HepG2 (cell line): ENCODE data around the gene GNAL. TPM values are rescaled to one million over a fixed set of nuclear protein-coding genes. Genes with fewer than 3 reads are reported as not detected.

Experiments
- ATAC-seq: fragments of 200-7000 bp; cut with Tn5 transposase; 3 replicates; pipeline ENCODE4 v1.9.1; 2020; ENCODE audit warnings: mild to moderate bottlenecking, moderate library complexity
- BruUV-seq: library from RNA; stranded (reverse); fragments of 400-500 nt; replicated peaks from 2 replicates; lab custom pipeline; 2021; lab: Mats Ljungman, UMichigan
- CTCF ChIA-PET: fragments of 300-600 bp; formaldehyde crosslinking; extraction: SDS; loops from one replicate; lab custom pipeline; 2021; ENCODE audit warnings: low total read pairs, inconsistent platforms, low intra/inter-chr PET ratio; lab: Yijun Ruan, JAX
- POLR2A ChIA-PET: fragments of 350-600 bp; sonication (Branson Sonifier 250); formaldehyde crosslinking; loops from one replicate; lab custom pipeline; 2020; ENCODE audit warnings: antibody characterized with exemption, inconsistent platforms; lab: Yijun Ruan, JAX
- DNase-seq: peaks from one replicate; pipeline ENCODE4 v3.0.0-alpha.2; 2015; ENCODE audit warnings: low spot score
- FAIRE-seq: peaks from 3 replicates; lab custom pipeline; 2011; peaks lifted over from hg19 to GRCh38; lab: Jason Lieb, UNC
- H2AFZ ChIP-seq: one replicate; pipeline ENCODE4 v1.6.1; 2011; ENCODE audit warnings: low read length, inconsistent platforms
- H3K27ac ChIP-seq: fragments of 300-600 bp; 3 replicates; pipeline ENCODE4 v1.8.0; 2011; ENCODE audit warnings: mixed run types, mild to moderate bottlenecking, mixed read lengths, low read length, inconsistent platforms; ENCODE audit not compliant: insufficient read depth; ENCODE audit errors: extremely low read length
- H3K27me3 ChIP-seq, 2 experiments: fragments of 200-600 bp in 1 of 2; 2 replicates in 1 of 2; 3 replicates in 1 of 2; pipeline versions ENCODE4 v1.6.0 to v1.8.0; 2011; ENCODE audit warnings: low read length in 2 of 2, mild to moderate bottlenecking in 2 of 2, moderate library complexity in 2 of 2, inconsistent platforms in 1 of 2; ENCODE audit not compliant: insufficient read depth in 2 of 2, control insufficient read depth in 1 of 2
- H3K36me3 ChIP-seq, 2 experiments: fragments of 200-600 bp in 1 of 2; replicated peaks in 1 of 2; 2 replicates in 1 of 2; 3 replicates in 1 of 2; pipeline versions ENCODE4 v1.5.1 to v1.8.0; 2011; ENCODE audit warnings: low read length in 2 of 2, inconsistent platforms in 1 of 2; ENCODE audit not compliant: insufficient read depth in 2 of 2, control insufficient read depth in 1 of 2
- H3K4me1 ChIP-seq: 2 replicates; pipeline ENCODE4 v1.5.1; 2012; ENCODE audit warnings: low read length, inconsistent platforms; ENCODE audit not compliant: insufficient read depth
- H3K4me2 ChIP-seq: 2 replicates; pipeline ENCODE4 v1.6.0; 2011; ENCODE audit warnings: low read depth, low read length, inconsistent platforms
- H3K4me3 ChIP-seq, 3 experiments: fragments of 200-600 bp in 1 of 3; sonication (generic), shearing (Covaris generic) in 1 of 3; replicated peaks in 1 of 3; 2 replicates each; pipeline ENCODE4 v1.5.1; 2011 to 2016; ENCODE audit warnings: low read length in 3 of 3, inconsistent platforms in 2 of 3, low read depth in 2 of 3, mild to moderate bottlenecking in 2 of 3, control low read depth in 1 of 3, mixed read lengths in 1 of 3; ENCODE audit not compliant: insufficient read depth in 1 of 3
- H3K79me2 ChIP-seq: one replicate; pipeline ENCODE4 v1.6.1; 2011; ENCODE audit warnings: low read length, inconsistent platforms; ENCODE audit not compliant: insufficient read depth
- H3K9ac ChIP-seq: 2 replicates; pipeline ENCODE4 v1.6.0; 2011; ENCODE audit warnings: mild to moderate bottlenecking, low read depth, low read length, inconsistent platforms; ENCODE audit not compliant: insufficient read depth
- H3K9me3 ChIP-seq: 2 replicates; pipeline ENCODE4 v1.5.1; 2012; ENCODE audit warnings: mild to moderate bottlenecking, low read length
- H4K20me1 ChIP-seq: 2 replicates; pipeline ENCODE4 v1.6.0; 2011; ENCODE audit warnings: inconsistent platforms, mild to moderate bottlenecking, low read length, moderate library complexity; ENCODE audit not compliant: insufficient read depth
- NCOR1 ChIP-seq: fragments of 200-600 bp; sonication (generic); IDR thresholded peaks from 2 replicates; pipeline ENCODE4 v1.7.0; 2017; ENCODE audit warnings: antibody characterized with exemption, low read length, borderline replicate concordance
- PHF21A ChIP-seq: sonication (generic); formaldehyde crosslinking; IDR thresholded peaks from 2 replicates; pipeline ENCODE4 v1.5.0; 2020; ENCODE audit warnings: mild to moderate bottlenecking, missing genetic modification reagents
- WGBS: methylation state at CpG from one replicate; pipeline ENCODE4 v1.1.6; 2017; ENCODE audit warnings: low lambda C conversion rate; 5-methylcytosine and 5-hydroxymethylcytosine counted together
- in situ Hi-C: cut with HindIII; loops from 2 replicates; pipeline ENCODE4 v1.10.0; 2017; ENCODE audit warnings: low pct_unique_long_range_greater_than_20kb; ENCODE audit not compliant: extremely low pct_ligation_motif_present
- intact Hi-C: fragments of 100-400 bp; cut with micrococcal nuclease; formaldehyde crosslinking; loops from one replicate; pipeline ENCODE4 v1.10.0; 2022; ENCODE audit not compliant: unreplicated experiment
- polyA plus RNA-seq, 8 experiments: library from polyadenylated mRNA; depleted of rRNA in 3 of 8; stranded (reverse) in 7 of 8; unstranded in 1 of 8; fragments of >200 nt; fragmentation: Illumina TruSeq in 4 of 8; extraction: Trizol in 4 of 8; gene quantifications; 2 replicates each; pipeline versions ENCODE4 v1.2.1 to v1.2.3, GENCODE V29; 2011 to 2016; ENCODE audit warnings: low read depth in 4 of 8, missing spikeins in 1 of 8, mixed read lengths in 1 of 8; ENCODE audit not compliant: insufficient read depth in 1 of 8
- total RNA-seq, 5 experiments: library from RNA; depleted of rRNA; stranded (reverse); fragments of >200 nt; fragmentation: Illumina TruSeq; extraction: Trizol; gene quantifications; 2 replicates each; pipeline ENCODE4 v1.2.3, GENCODE V29; 2016; ENCODE audit warnings: low read depth in 1 of 5
- TF ChIP-seq, protein P1 (sequence below): sonication (generic); formaldehyde crosslinking; IDR thresholded peaks from 2 replicates; pipeline ENCODE4 v1.5.0; 2020; ENCODE audit warnings: mild to moderate bottlenecking, missing genetic modification reagents, borderline replicate concordance

Gene GNAL
- total and polyA plus RNA-seq, 2 of the 13 experiments (the other 11 are each of a cell fraction or from before 2014, with no cell fraction given) = 0.87 to 1.4 TPM

DNA sequence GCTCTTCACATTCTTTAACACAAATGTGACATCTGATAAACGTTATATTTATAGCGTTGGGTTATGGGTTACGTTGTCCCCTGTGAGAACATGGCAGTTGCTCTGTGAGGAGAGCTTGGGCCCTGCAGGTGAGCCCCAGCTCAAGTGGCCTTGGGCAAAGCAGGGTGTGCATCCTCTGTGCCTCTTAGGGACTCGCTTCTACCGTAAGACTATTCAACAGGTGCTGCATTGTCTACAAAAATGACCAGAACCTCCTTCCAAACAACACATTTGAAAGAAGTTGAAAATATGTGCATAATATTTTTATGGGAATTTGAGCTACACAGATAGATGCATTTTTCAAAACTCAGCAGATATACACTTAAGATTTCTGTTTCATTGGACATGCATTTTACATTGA, 145.7 kb downstream of the GNAL start:
- DNase-seq = no peak
- BruUV-seq = no TSS peak
- Histone ChIP-seq H3K4me2 (no peak overlapping the region), H4K20me1 (no peaks in the 10 kb centered on the region), H3K27me3 (no peaks in the 10 kb centered on the region), H3K9ac (no peak overlapping the region), H3K9me3 (no peaks in the 10 kb centered on the region), H2AFZ (no peak overlapping the region), H3K4me3 (no peak overlapping the region), H3K79me2 (no peaks in the 10 kb centered on the region), H3K4me1 (peaks cover 4% of the 10 kb centered on the region), H3K27ac (no peak overlapping the region), H3K36me3 (no peaks in the 10 kb centered on the region)
- in situ Hi-C loops (no loop called here), intact Hi-C loops (no loop called here)
- ChIA-PET POLR2A (no interaction called here), CTCF (no interaction called here)
- 71% methylated on average over 5 of the region's 5 CpGs for WGBS
- FAIRE-seq = no peak
- no peak for ATAC-seq
- TF ChIP-seq, protein P1, sequence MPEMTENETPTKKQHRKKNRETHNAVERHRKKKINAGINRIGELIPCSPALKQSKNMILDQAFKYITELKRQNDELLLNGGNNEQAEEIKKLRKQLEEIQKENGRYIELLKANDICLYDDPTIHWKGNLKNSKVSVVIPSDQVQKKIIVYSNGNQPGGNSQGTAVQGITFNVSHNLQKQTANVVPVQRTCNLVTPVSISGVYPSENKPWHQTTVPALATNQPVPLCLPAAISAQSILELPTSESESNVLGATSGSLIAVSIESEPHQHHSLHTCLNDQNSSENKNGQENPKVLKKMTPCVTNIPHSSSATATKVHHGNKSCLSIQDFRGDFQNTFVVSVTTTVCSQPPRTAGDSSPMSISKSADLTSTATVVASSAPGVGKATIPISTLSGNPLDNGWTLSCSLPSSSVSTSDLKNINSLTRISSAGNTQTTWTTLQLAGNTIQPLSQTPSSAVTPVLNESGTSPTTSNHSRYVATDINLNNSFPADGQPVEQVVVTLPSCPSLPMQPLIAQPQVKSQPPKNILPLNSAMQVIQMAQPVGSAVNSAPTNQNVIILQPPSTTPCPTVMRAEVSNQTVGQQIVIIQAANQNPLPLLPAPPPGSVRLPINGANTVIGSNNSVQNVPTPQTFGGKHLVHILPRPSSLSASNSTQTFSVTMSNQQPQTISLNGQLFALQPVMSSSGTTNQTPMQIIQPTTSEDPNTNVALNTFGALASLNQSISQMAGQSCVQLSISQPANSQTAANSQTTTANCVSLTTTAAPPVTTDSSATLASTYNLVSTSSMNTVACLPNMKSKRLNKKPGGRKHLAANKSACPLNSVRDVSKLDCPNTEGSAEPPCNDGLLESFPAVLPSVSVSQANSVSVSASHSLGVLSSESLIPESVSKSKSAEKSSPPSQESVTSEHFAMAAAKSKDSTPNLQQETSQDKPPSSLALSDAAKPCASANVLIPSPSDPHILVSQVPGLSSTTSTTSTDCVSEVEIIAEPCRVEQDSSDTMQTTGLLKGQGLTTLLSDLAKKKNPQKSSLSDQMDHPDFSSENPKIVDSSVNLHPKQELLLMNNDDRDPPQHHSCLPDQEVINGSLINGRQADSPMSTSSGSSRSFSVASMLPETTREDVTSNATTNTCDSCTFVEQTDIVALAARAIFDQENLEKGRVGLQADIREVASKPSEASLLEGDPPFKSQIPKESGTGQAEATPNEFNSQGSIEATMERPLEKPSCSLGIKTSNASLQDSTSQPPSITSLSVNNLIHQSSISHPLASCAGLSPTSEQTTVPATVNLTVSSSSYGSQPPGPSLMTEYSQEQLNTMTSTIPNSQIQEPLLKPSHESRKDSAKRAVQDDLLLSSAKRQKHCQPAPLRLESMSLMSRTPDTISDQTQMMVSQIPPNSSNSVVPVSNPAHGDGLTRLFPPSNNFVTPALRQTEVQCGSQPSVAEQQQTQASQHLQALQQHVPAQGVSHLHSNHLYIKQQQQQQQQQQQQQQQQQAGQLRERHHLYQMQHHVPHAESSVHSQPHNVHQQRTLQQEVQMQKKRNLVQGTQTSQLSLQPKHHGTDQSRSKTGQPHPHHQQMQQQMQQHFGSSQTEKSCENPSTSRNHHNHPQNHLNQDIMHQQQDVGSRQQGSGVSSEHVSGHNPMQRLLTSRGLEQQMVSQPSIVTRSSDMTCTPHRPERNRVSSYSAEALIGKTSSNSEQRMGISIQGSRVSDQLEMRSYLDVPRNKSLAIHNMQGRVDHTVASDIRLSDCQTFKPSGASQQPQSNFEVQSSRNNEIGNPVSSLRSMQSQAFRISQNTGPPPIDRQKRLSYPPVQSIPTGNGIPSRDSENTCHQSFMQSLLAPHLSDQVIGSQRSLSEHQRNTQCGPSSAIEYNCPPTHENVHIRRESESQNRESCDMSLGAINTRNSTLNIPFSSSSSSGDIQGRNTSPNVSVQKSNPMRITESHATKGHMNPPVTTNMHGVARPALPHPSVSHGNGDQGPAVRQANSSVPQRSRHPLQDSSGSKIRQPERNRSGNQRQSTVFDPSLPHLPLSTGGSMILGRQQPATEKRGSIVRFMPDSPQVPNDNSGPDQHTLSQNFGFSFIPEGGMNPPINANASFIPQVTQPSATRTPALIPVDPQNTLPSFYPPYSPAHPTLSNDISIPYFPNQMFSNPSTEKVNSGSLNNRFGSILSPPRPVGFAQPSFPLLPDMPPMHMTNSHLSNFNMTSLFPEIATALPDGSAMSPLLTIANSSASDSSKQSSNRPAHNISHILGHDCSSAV (CRISPR knock-in tag) = no peak
- TF ChIP-seq NCOR1 = no peak
- TF ChIP-seq PHF21A (CRISPR knock-in tag) = no peak
